Aorta (tissue), 5 donors: ENCODE measurements around the gene SYT12. TPM values are rescaled to one million over a fixed set of nuclear protein-coding genes. Genes with fewer than 3 reads are reported as not detected.

ENCODE experiments used
- ATAC-seq: fragments of 200-7000 bp; cut with Tn5 transposase; one replicate; pipeline ENCODE4 v1.9.1; 2022; ENCODE audit warnings: moderate library complexity; ENCODE audit not compliant: low FRiP score
- DNase-seq, 2 donors: peaks; one replicate each; pipeline ENCODE4 v3.0.0-alpha.2; 2020
- H3K27ac ChIP-seq, 2 donors: one replicate each; pipeline ENCODE4 v1.5.1; 2013; ENCODE audit warnings: low read length in 2 of 2, mild to moderate bottlenecking in 2 of 2, moderate library complexity in 2 of 2, control low read depth in 1 of 2, inconsistent platforms in 1 of 2, low read depth in 1 of 2
- H3K27me3 ChIP-seq, 2 donors: one replicate each; pipeline ENCODE4 v1.6.1; 2013; ENCODE audit warnings: control low read depth in 1 of 2, low read length in 1 of 2, mild to moderate bottlenecking in 1 of 2, moderate library complexity in 1 of 2; ENCODE audit not compliant: insufficient read depth in 2 of 2, control insufficient read depth in 1 of 2
- H3K36me3 ChIP-seq, 2 donors: one replicate each; pipeline ENCODE4 v1.6.1; 2013; ENCODE audit warnings: control low read depth in 1 of 2, low read length in 1 of 2, mild to moderate bottlenecking in 1 of 2; ENCODE audit not compliant: insufficient read depth in 2 of 2, control insufficient read depth in 1 of 2
- H3K4me1 ChIP-seq, 2 donors: one replicate each; pipeline ENCODE4 v1.6.1; 2013; ENCODE audit warnings: low read length in 2 of 2, control low read depth in 1 of 2, mild to moderate bottlenecking in 1 of 2, moderate library complexity in 1 of 2; ENCODE audit not compliant: insufficient read depth in 2 of 2, control insufficient read depth in 1 of 2
- H3K4me3 ChIP-seq, 2 donors: one replicate each; pipeline ENCODE4 v1.5.1; 2013; ENCODE audit warnings: low read length in 2 of 2, control low read depth in 1 of 2, mild to moderate bottlenecking in 1 of 2
- H3K9me3 ChIP-seq: one replicate; pipeline ENCODE4 v1.6.1; 2013; ENCODE audit warnings: mild to moderate bottlenecking, low read length; ENCODE audit not compliant: control insufficient read depth
- WGBS, 2 donors: extraction: QIAGEN DNeasy Blood & Tissue Kit; methylation state at CpG; one replicate each; pipeline ENCODE4 v1.1.7; 2013; 5-methylcytosine and 5-hydroxymethylcytosine counted together
- intact Hi-C, 2 donors: fragments of 100-400 bp; cut with DNase I; formaldehyde crosslinking; loops; one replicate each; pipeline versions ENCODE4 v1.14.2 to v1.15.0; 2022
- polyA plus RNA-seq, 2 donors: library from polyadenylated mRNA; stranded (reverse); fragments of 200-250 nt; gene quantifications; one replicate each; pipeline ENCODE4 v1.2.3, GENCODE V29; 2013
- total RNA-seq, 2 donors: library from RNA; stranded (reverse); fragmentation: NEBNext Ultra II Directional; extraction: Animal tissue kit (Norgen Biotek cat#: 25700); gene quantifications; one replicate each; pipeline ENCODE4 v1.2.1, GENCODE V29; 2021
- donor health status: healthy with polysubstance abuse.
- donor health status: Bipolar disorder and iron deficiency.
- donor health status: DM: no; HTN: no; CAD: no.
- donor health status: DM: no; HTN: no; CAD: no.
- donor health status: DM: yes; HTN: yes; CAD: no.

The SYT12 gene
- total and polyA plus RNA-seq, 4 donors: 1.4 to 5.5 (median 4.2) TPM

DNA sequence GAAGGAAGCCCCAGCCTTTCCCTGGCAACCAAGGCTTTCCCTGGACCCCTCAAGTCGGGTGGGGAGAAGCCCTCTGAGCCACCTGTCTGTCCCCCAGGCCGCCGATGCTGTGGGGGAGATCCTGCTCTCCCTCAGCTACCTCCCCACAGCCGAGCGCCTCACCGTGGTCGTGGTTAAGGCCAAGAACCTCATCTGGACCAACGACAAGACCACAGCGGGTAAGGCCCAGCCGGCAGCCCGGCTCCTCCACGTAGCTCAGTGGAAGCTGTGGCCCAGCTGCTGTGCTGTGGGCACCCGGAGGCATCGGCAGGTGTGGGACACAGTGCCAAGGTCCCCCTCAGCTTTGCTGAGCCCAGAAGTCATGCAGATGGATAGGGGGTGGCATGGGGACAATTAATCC is 21.6 kb downstream of the SYT12 start:
- WGBS, 2 donors: 83 to 85% methylated on average over 14 of the region's 14 CpGs
- intact Hi-C loops: no loop called here
- DNase-seq (no peak), ATAC-seq (no peak)
- Histone ChIP-seq H3K36me3 (no peaks in the 10 kb centered on the region), H3K9me3 (no peaks in the 10 kb centered on the region), H3K4me1 (no peaks in the 10 kb centered on the region), H3K27me3 (no peaks in the 10 kb centered on the region), H3K4me3 (no peak overlapping the region), H3K27ac (no peak overlapping the region)

DNA sequence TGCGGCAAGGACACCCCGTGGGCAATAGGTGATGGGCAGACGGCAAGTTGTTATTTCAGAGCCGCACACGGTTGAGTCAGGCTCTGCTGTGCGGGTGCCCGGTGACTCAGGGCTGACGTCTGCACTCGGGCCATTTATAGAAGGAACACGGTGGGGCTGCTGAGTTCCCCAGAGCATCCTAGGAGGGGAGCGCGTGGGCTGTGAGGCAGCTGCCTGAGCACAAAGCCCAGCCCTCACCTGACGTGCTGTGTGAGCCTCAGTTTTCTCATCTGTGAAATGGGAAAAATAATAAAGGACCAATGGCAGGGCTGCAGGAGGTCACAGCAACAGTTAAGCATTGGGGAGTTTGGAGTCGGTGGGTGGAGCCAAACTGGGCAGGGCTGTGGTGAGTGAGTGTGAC is 22.4 kb downstream of the SYT12 start:
- peak; percentile 73 to 90 for DNase-seq
- no peak for ATAC-seq
- no peaks in the 10 kb centered on the region for H3K4me1 ChIP-seq
- no peak overlapping the region for H3K4me3 ChIP-seq
- intact Hi-C loops: no loop called here
- H3K27me3 ChIP-seq: no peaks in the 10 kb centered on the region
- H3K27ac ChIP-seq: no peak overlapping the region
- H3K36me3 ChIP-seq: no peaks in the 10 kb centered on the region
- no peaks in the 10 kb centered on the region for H3K9me3 ChIP-seq
- WGBS, 2 donors: 9 to 21% methylated on average over 14 of the region's 14 CpGs

DNA sequence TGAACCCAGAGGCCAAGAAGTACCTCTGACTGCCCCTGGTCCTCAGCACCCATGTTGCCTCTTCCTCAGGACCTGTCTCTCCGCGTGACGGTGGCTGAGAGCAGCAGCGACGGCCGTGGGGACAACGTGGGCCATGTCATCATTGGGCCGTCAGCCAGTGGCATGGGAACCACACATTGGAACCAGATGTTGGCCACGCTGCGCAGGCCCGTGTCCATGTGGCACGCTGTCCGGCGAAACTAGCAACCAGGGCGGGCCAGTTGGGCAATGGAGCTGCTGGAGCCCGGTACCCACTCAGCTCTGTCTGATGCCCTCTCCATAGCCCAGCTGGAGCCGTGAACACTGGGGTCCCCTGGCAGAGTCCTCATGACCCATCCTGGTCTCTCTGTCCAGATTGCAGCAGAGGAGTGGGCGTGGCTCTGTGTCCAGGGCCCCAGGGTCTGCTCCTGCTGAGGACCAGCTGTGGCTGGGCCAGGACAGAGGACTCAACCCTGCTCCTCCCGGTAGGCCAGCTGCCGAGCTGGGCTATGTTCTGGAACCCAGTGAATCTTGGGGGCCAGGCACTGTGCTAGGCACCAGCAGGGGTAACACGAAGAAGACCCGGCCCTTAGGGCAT is 25.7 kb downstream of the SYT12 start:
- intact Hi-C loops: no loop called here
- Histone ChIP-seq H3K27ac (no peak overlapping the region), H3K9me3 (no peaks in the 10 kb centered on the region), H3K27me3 (no peaks in the 10 kb centered on the region), H3K36me3 (no peaks in the 10 kb centered on the region), H3K4me3 (no peak overlapping the region), H3K4me1 (no peaks in the 10 kb centered on the region)
- no peak for ATAC-seq
- 94 to 95% methylated on average over 22 of the region's 22 CpGs for WGBS, 2 donors
- no peak for DNase-seq

DNA sequence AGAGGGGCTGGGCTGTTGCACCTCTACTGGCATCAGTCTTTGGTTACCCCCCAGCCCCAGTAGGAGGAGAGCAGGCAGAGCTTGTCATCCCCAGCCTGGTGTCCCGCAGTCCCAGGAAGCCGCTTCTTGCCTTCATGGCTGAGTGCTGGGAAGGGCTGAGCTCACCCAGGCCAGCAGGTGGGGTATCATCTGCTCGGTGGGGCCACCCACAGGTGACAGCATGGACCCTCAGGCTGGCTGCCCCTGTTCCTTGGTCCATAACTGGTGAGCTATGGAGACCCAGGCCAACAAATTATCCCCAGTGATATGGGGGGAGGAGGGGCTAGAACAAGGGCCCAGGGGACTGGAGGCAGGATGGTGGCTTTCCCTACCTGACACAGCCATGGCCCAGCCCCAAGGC is 27.2 kb downstream of the SYT12 start:
- intact Hi-C loops: no loop called here
- no peaks in the 10 kb centered on the region for H3K27me3 ChIP-seq
- no peak for DNase-seq
- H3K27ac ChIP-seq: no peak overlapping the region
- no peaks in the 10 kb centered on the region for H3K9me3 ChIP-seq
- 93 to 100% methylated on average over 3 of the region's 3 CpGs for WGBS, 2 donors
- ATAC-seq: no peak
- H3K4me3 ChIP-seq: no peak overlapping the region
- H3K4me1 ChIP-seq: no peaks in the 10 kb centered on the region
- no peaks in the 10 kb centered on the region for H3K36me3 ChIP-seq

DNA sequence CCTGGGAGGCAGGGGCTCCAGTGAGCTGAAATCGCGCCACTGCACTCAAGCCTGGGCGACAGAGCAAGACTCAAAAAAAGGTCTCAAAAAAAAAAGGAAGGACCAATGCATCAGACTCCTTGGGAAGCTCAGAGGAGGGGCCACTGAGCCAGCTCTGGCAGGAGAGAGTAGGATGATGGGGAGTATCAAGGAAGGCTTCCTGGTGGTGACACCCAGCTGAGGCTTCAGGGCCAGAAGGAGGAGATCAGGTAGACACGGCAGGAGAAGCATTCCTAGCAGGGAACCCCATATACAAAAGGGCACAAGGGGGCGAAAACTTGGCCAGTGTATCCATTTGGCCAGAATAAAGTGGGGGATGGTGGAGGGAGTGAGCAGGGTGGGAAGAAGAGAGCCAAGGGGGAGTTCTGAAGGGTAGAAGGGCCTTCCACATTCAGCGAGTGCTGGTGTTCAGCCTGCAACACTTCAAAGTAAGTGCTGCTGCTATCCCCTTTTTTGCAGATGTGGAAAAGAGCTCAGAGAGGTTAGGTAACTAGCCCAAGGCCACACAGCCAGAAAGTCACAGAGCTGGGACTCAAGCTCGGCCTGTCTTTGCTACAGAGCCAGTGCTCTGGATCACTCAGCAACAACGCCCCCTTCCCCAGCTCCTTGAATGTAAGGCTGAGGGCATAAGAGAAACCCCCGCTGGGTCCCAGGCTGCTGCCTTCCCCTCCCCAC is 28.4 kb downstream of the SYT12 start:
- Histone ChIP-seq H3K4me3 (no peak overlapping the region), H3K9me3 (no peaks in the 10 kb centered on the region), H3K27me3 (no peaks in the 10 kb centered on the region), H3K36me3 (no peaks in the 10 kb centered on the region), H3K4me1 (no peaks in the 10 kb centered on the region), H3K27ac (no peak overlapping the region)
- WGBS, 2 donors: 85 to 91% methylated on average over 9 of the region's 9 CpGs
- ATAC-seq (no peak), DNase-seq (no peak)
- intact Hi-C loops: no loop called here

DNA sequence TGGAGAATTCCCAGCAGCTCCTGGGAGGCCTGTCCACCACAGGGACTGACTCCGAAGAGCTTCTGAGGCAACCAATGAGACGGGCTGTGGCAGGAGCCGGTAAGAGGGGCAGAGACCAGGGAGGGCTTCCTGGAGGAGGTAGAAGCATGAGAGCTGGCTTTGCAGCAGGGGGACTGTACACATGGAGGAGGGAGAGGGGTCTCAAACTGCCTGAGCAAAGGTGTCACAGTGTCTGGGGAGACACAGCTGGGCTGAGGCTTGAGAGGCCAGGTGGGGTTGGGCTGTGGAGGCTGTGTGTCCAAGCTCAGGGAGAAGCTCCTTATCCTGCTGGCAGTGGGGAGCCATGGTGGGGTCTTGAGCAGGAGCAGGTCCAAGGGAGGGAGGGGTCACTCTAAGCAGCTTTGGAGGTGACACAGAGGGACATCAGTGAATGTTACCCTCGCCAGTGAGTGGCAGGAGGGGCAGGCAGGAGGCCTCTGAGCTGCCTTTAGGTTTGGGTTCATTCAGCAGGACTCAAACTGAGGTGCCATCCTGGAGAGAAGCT is 29.1 kb downstream of the SYT12 start:
- Histone ChIP-seq H3K4me1 (no peaks in the 10 kb centered on the region), H3K27me3 (no peaks in the 10 kb centered on the region), H3K9me3 (no peaks in the 10 kb centered on the region), H3K4me3 (no peak overlapping the region), H3K27ac (no peak overlapping the region), H3K36me3 (no peaks in the 10 kb centered on the region)
- ATAC-seq (no peak), DNase-seq (no peak)
- intact Hi-C loops: no loop called here
- 79 to 84% methylated on average over 4 of the region's 4 CpGs for WGBS, 2 donors

DNA sequence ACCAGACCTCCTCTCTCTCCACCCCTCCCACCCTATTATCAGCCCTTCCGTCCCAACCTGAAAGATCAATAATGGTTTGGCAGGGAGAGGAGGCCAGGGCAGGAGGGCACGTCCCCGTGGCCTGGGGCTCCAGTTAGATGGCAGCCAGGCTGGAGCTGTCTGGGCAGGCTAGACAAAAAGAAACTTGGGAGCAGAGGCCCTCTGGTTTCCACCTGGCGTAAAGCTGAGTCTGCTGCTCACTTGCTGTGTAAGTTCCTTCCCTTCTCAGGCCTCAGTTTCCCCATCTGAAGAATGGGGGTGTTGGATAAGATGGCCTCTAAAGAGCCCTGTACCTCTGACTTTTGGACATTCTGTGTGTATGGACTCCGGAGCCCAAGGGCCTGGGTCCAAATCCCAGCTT is 30.0 kb downstream of the SYT12 start:
- Histone ChIP-seq H3K4me1 (no peaks in the 10 kb centered on the region), H3K27me3 (no peaks in the 10 kb centered on the region), H3K4me3 (no peak overlapping the region), H3K9me3 (no peaks in the 10 kb centered on the region), H3K27ac (no peak overlapping the region), H3K36me3 (no peaks in the 10 kb centered on the region)
- ATAC-seq (no peak), DNase-seq (no peak)
- WGBS, 2 donors: 88 to 94% methylated on average over 5 of the region's 5 CpGs
- intact Hi-C loops: no loop called here

DNA sequence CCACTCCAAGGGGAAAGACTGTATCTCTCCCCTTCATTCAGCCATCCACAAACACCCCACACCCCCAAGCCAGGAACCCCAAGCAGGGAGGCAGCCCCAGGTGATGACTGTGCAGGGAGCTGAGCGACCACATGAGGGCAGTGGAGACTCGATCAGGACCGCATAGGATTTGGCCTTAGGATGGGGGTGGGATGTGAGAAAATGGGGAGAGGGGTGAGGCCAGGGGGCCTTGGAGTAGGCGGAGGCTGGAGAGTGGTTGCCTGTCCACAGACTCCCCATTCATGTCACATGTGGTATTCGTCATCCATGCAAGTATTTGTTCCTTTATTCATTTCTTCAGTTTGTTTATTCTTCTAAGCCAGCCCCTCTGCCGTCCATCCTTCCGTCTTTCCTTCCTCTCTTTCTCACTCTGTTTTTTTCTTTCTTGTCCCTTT is 31.0 kb downstream of the SYT12 start:
- Histone ChIP-seq H3K27ac (peak overlapping the region; percentile 23 to 92), H3K36me3 (no peaks in the 10 kb centered on the region), H3K4me1 (no peaks in the 10 kb centered on the region), H3K4me3 (no peak overlapping the region), H3K9me3 (no peaks in the 10 kb centered on the region), H3K27me3 (no peaks in the 10 kb centered on the region)
- ATAC-seq: peak; percentile 44
- 17 to 20% methylated on average over 7 of the region's 7 CpGs for WGBS, 2 donors
- intact Hi-C loops: no loop called here
- no peak for DNase-seq

DNA sequence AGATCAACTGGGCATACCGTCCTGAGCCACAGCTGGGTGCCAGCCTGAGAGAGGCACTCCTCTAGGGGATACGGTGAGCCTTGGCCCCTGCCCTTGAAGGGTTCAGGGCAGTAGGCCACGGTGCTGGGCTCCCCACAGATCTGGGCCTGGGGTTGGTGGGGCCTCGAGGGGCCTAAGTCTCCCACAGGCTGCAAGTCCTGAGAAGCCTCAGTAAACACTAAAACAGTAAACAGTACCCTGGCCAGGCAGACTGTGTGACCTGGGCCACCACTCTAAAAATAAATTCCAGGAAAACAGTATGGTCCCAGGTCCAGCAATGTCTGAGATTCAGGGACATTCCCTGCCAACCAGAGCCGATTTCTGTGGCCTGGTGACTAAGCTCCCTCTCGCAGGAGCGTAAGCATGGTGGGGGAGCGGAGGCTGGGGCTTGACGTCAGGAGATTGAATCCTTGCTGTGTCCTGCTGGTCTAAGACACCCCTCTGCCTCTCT is 31.5 kb downstream of the SYT12 start:
- Histone ChIP-seq H3K4me3 (no peak overlapping the region), H3K27ac (peak overlapping the region; percentile 23 to 92), H3K27me3 (no peaks in the 10 kb centered on the region), H3K9me3 (no peaks in the 10 kb centered on the region), H3K4me1 (no peaks in the 10 kb centered on the region), H3K36me3 (no peaks in the 10 kb centered on the region)
- intact Hi-C loops: no loop called here
- WGBS, 2 donors: 13 to 18% methylated on average over 9 of the region's 9 CpGs
- peak; percentile 77 to 85 for DNase-seq
- peak; percentile 43 for ATAC-seq
